ENCODE measurements around the gene CALR.
"Not testable (repeated sequence)": the region's sequence is repeated elsewhere in the genome, so short reads cannot be mapped to it uniquely, and the experiment has no call there.

Gene CALR

DNA sequence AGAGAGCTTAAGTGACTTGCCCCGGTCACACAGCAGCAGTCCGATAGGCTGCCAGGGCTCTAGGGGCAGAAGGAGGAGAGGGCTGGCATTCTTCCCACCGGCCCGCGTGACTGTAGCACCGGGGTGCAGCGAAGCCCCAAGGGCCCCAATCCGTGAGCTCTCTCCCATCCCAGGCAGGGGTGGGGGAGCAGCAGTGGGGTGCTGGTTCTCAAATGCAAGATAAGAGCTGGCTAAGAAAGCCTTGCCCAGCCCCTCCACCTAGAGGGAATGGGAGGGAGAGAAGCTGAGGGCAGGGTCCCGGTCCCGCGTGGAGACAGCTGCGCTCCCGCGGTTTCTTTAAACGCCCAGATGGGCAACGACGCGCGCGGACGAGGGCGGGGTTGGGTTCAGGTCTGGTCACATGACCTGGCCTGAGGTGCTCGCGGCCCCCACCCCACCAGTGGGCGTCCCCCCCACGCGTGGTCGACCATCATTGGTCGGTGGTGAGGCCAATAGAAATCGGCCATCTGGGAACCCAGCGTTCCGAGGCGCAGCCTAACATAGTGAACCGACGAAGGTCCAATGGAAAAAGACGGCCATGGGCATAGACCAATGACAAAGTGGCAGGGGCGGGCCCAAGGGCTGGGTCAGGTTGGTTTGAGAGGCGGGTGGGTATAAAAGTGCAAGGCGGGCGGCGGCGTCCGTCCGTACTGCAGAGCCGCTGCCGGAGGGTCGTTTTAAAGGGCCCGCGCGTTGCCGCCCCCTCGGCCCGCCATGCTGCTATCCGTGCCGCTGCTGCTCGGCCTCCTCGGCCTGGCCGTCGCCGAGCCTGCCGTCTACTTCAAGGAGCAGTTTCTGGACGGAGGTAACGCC lies at the start of gene CALR:
TSS of gene CALR (plus strand) at position 683 of the 852 bp plus-strand sequence. CDS start at position 754, 71 bp downstream.
- peak; percentile 99 for DNase-seq

DNA sequence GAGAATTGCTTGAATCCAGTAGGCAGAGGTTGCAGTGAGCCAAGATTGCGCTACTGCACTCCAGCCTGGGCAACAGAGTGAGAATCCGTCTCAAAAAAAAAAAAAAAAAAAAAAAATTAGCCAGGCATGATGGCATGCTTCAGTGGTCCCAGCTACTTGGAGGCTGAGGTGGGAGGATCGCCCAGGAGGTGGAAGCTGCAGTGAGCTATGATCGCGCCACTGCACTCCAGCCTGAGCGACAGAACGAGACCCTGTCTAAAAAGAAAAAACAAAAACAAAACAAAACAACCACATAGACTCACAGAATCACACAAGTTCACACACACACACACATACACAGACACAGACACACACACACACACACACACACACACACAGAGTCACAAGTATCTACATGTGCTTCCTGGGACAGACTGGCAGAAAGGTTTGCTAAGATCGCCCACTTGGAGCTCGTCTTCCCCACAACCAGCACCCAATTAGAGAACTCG lies 48.1 kb upstream of the CALR start:
- not testable (repeated sequence) for DNase-seq

DNA sequence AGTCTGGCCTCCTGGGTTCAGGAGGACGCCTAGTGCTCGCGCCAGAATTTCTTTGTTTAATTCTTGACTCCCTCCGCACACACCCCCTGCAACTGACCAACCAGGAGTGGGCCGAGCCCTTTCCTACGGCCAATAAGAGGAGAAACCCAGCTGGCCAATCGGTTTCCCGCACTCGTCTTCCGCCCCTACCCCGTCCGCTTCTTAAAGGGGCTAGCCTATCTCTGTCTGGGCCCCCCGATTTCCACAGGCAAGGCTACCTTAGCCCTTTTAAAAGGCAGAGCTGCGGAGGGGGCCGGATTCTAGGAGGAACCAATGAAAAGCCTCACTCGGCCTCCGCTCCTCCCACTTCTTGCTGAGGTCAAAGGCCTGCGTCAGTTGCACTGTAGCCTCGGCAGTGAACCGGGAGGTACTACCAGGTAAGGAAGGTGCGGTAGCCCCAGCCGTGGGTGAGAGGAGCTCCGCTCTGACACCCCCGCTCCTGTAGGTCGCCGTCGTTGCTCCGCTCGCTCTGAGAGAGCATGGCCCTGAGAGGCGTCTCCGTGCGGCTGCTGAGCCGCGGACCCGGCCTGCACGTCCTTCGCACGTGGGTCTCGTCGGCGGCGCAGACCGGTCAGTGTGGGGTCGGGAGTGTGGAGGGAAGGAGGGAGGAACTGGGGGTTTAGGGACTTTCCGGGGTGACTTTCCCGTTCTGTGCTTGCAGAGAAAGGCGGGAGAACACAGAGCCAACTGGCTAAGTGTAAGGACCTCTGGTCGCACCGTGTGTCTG lies 47.4 kb upstream of the CALR start, which contains the start of gene GCDH:
TSS of gene GCDH (plus strand) at position 374 of the 766 bp plus-strand sequence. CDS start at position 519, 145 bp downstream.
- DNase-seq, result peak; percentile 99

DNA sequence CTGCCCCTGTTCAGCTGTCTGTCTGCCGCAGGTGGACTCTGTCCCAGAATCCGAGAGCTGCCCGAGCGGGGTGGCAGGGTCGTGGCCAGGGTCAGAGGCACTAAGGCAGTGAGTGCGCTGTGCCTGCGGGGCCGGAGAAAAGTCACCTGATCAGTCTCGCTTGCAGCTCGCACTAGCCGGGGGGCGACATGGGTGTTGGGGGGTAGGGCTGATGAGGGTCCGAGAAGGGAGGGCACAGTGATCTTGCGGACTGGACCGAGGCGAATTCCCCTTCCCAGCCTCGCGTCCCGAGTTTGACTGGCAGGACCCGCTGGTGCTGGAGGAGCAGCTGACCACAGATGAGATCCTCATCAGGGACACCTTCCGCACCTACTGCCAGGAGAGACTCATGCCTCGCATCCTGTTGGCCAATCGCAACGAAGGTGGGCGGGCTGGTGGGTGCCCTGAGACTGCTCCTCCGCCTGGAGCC lies 46.8 kb upstream of the CALR start:
- no peak for DNase-seq

DNA sequence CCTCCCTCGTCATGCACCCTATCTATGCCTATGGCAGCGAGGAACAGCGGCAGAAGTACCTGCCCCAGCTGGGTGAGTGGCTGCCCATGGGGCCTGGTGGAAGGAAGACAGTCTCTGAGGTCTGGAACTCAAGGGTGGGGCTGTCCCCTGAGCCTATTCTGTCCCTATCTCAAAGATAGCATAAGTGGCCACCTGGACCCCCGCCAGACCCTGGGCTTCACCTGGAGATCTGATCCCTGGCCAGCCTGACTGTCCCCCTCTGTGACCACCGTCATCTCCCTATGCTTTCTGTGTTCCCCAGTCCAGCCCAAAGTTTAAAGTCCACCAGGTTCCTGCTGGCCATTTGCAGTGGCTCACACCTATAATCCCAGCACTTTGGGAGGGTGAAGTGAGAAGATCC lies 44.8 kb upstream of the CALR start:
- no peak for DNase-seq

DNA sequence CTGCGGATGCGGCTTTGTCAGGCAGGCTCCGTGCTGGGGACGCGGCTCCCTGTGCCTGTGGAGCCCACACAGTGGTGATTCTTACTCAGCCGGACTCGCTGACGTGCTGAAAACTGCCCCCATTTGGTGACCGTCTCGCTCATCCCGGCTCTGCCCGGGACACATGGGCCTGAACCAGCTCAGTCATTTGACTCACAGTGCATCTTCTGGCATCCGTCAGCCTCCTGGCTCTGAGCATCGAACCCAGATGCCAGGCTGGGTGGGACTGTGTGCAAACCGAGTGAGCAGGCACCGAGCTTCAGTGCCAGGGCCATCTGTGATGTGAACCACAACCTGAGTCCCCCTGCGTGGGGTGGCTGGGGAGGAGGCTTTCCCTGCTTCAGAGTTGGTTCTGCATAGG lies 41.9 kb upstream of the CALR start:
- DNase-seq, result no peak

DNA sequence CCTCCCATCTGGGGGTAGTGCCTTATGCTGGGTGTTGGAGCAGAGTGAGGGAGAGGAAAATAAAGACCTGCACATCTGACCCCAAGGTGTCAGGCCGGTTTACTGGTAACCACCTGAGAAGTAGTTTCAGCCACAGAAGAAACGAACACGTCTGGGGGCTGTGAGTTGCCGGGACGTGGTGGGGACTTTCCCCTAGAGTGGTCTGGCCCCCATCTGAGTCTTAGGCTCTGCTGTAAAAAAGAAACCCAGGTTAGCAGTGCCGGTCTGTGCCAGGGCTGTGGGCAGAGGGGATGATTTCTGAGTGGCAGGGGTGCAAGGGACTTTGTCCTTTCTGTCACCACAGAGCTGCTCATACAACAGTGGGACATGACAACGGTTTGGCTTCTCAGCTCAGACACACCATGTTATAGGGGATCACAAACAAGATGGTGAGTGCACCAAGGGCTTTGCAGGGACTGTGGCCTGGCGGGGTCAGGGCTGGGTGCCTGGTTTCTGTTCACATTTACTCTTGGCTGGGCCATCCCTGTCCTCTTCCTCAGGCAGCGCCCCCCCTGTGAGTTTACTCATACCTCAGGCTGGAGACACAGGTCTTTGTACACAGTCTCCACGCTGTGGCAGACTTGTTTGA lies 38.4 kb upstream of the CALR start:
- DNase-seq, result no peak

DNA sequence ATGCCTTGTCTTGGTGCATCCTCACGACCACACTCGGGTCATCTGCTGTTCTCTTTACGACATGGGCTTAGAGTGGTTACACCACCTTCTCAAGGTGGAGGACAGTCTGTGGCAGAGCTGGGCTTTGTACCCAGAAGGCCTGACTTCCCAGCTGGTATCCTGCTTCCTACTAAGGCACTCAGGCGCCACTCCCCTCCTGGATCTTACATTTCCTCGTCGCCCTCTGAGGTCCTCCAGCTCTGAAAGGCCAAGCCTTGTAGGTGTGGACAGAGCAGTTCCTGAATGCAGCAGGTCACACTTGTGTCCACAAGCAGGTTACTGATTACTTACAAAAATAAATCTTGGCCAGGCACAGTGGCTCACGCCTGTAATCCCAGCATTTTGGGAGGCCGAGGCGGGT lies 31.2 kb upstream of the CALR start:
- no peak for DNase-seq

DNA sequence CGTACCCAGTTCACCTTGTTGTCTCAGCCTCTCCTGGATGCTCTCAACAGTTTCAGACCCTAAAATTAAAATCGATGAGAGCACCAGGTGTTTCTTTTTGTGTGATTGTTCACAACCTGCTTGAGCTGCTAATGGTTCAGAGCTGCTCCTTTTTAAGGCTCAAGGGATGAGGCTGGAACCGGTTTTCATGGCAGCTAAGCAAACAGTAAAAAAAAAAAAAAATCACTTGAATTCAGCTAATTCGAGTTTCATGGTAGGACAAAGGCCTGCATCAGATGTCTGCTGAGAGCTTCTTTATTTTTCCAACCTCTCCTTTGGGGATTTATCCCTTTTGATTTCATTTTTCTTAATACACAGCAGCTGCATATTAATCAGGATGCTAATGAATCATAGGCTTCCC lies 25.8 kb upstream of the CALR start:
- DNase-seq, result no peak

DNA sequence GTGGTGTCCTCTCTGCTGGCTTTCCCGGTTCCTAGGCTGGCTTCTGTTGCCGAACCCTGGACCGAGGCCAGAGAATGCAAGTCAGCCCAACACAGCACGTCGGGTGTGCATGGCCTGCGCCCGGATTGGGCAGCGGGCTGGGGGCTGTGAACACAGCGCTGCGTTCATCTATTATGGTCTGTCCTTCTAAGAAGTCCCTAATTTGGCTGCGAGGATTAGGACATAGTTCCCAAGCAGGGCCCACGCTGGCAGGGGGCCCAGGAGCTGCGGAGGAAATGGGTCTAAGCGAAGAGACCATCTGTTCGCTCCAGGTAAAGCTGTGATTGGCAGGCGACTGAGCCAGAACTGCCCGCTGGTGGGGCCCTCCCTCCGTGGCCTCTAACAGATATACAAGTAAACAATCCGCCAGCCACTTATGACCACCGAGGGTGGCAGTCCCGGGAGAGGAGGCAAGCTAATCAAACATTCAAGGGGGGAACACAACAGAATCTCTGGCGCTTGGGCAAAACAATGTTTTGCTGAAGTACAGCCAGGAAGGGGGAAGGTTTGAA lies 25.3 kb upstream of the CALR start:
- DNase-seq, result peak; percentile 52

DNA sequence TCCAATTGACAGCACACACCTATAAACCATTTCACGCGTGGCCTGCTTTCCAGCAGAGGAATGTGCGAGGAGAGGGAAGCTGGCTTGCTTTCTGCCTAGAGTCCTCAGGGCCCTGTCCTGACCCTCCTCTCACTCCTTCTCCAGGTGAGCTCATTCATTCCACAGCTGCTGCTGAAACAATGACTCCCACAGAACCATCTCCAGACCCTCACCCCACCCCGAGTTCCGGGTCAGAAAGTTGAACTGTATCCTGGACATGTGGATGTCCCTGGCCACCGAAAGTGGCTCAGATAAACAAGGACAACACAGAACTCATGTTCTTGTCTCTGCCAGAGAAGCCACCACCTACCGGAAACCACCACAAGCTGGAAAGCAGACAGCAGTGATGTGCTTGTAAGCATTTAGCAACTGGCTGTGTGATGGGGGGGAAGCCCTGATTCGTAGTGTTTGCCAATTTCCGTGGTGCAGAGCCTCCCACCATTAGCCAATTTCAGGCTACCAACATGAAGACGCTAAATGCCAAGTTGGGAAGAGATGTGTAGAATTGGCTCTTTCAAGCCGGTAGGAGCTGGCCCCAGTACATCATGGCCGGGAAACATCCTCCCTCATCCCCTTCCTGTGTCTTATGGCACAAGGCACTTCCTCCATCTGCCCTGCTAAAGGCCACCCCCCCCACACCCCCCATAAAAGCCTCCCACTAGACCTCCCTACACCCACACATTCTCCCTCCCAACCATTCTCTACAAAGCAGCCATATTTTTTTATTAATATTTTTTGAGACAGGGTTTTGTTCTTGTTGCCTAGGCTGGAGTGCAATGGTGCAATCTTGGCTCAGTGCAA lies 24.3 kb upstream of the CALR start:
- DNase-seq, result no peak

DNA sequence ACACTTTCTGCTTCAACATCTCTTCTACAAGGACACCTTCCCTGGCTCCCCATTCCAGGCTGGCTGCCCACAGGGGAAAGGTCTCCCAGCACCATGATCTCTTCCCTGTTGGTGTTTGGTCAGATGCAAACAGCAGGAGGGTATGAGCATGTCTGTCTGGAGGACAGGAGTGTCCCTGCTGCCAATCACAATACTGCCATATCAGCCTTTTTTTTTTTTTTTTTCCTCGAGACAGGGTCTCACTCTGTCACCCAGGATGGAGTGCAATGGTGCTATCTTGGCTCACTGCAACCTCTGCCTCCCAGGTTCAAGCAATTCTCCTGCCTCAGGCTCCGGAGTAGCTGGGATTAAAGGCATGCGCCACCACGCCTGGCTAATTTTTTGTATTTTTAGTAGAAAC lies 22.5 kb upstream of the CALR start:
- not testable (repeated sequence) for DNase-seq

DNA sequence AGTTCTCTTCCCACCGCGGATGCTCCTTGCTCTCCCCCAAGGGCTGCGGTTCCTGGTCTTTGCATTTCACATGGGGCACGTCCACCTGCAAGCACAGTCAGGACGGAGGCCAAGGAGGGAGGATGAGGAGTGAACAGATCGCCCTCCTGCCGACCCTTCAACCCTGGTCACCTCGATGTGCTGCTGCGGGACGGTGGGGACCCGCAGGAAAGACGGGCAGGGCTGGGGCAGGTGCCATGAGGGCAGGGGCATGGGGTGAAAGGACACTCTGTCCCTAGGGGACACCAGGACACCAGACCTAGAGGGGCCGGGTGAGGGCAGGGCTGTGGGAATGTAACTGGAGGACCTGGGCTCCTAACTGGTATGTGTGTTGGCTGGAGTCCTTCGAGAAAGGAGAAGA lies 20.2 kb upstream of the CALR start:
- no peak for DNase-seq

DNA sequence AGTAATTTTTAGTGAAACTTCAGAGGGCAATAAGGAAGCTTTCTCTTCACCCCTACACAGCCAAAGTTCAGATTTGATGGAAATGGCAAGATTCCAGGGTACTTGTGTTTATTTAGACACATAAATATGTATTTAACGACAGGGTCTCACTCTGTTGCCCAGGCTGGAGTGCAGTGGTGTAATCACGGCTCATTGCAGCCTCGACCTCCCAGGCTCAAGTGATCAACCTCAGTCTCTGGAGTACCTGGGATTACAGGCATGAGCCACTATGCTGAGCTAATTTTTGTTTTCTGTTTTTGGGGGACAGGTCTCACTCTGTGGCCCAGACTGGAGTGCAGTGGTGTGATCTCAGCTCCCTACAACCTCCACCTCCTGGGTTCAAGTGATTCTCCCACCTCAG lies 17.4 kb upstream of the CALR start:
- no peak for DNase-seq

DNA sequence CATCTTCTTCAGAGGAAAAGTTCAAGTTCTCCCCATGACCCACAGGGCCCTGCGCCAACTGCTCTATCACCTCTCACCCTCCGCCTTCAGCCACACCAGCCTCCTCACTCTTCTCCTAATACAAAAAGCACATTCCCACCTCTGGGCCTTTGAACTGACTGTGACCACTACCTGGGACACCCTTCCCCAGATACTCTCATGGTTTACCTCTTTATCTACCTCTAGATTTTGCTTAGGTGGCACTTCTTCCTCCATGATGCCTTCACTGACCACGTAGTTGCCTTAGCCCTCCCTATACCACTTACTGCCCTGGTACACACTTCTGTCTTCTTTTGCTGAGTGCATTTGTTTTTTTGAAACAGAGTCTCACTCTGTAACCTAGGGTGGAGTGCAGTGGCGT lies 15.4 kb upstream of the CALR start:
- no peak for DNase-seq

DNA sequence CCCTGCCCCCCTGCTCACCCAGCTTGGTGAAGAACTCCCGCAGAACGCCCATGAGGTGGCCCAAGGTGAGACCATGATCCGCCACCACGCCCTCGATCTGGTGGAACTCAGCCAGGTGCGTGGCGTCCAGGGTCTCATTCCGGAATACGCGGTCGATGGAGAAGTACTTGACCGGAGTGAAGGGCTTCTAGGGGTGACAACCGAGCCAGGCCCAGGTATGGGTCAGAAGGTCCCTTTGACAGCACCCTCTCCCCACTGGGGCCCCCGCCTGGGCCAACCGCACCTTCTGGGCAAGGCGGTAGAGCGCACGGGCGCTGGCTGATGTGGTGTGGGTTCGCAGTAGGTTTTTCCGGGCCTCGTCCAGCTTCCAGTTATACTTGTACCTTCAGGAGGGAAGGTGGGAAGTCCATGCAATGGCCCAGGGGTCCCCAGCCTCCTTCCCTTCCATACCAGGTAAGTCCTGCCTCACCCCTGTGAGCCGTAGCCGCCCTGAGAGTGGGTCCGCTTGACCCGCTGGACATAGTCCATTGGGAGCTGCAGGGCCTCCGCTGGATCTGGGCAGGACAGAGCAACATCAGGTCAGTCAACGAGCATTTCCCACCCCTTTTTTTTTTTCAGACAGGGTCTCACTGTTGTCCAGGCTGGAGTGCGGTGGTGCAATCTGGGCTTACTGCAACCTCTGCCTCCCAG lies 13.6 kb upstream of the CALR start:
- no peak for DNase-seq

DNA sequence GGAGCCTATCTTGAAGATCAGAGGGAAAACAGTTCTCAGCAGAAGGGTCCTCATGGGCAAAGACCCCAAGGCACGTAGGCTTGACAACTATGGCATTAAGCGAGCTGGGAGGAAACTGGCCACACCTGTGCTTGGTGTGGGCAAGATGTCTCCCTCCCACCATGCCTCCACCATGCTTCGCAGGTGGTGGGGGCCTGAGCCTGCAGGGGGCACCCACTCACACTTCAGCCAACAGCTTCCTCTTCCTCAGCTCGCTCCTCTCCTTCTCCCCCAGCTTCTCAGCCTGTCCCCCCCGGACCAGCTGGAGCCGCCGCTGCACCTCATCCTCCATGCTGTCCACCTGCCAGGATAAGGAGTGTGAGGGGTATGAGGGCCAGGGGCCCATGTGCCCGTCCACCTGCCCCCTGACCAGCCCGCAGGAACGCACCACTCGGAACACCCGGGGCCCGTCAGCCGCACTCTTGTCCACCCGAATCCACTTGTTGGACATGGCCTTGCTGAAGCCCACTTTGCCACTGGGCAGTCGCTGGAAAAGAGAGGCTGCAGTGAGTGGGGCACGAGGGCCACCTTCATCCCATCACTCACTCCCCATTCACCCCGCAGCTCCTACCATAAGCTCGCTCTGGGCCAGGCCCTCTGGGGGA lies 8.3 kb upstream of the CALR start:
- no peak for DNase-seq

DNA sequence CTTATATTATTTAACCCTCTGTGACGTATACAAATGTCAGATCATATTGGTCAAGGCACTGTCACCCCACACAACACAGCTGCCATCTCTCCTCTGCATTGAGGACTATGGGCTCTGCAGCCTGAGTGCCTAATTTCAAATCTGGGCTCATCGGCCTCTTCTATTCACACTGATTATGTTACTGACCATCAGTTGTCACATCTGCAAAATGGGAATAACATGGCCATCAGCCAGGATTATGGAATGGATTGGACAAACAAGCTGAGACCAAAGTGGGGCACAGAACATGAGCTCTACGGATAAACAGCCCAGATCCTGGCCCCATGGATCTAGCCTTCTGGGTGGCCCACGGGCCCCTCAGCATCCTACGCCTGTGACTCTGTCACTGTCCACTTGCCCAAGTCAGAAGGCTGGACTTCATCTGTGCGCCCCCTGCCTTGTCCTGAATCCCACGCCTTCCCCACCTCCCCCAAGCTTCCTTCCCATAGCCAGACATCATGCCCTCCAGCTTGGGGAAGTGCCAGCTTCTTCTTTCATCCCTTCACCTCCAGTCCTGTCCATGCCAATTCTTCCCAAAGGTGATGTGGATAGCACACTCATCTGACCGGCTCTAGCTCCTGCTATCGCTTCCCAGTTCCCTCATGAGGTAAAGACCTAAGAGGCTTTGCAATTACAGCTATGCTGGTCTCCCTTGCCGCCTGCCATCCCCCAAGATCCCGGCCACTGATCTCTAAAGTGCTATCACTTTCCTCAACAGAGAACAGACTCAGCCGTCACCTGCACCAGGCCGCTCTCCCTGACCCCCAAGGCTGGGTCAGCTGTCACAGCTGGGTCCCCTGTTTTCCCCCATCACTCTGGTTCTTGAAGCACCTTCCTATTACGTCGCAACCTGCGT lies 5.8 kb upstream of the CALR start:
- no peak for DNase-seq

DNA sequence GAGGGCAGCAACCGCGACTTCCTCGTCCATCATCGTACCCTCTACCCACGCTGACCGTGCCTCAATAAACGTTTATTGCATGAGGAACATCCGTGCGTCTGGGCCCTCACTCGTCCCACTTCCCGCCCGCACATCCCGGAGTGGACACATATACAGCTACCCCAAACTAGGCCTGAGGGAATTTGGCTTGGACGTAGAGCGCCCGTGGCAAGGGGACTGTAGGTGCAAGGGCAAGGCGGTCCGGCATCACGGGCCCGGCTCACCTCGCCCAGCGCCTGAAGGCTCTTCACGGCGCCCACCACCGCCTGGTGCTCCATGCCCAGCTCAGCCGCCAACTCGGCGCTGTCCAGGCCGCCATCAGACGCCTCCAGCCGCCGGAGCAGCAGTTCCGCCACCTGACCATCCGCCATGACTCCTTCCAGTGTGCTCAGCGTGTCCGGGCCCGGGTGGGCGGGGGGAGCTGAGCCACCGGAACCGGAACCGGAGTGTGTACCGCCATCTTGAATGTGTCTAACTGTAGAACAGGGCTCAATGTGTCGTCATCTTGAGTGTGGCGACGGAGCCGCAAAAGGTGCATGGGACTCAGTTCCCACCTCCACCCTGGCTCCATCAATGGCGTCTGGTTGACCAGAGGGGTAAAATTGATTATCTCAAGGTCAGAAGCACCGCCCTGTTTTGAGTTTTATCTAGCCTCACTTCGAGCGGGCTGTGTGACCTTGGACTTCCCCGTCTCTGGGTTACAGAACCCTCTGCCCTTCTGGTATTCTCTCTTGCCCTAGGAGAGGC lies 4.9 kb upstream of the CALR start, which contains the start of gene FARSA:
TSS of gene FARSA (minus strand) at position 425 of the 786 bp plus-strand sequence. CDS start at position 410, 15 bp downstream.
- DNase-seq, result peak; percentile 89
